ENCODE measurements around the gene PPP1CA.

PPP1CA gene

DNA sequence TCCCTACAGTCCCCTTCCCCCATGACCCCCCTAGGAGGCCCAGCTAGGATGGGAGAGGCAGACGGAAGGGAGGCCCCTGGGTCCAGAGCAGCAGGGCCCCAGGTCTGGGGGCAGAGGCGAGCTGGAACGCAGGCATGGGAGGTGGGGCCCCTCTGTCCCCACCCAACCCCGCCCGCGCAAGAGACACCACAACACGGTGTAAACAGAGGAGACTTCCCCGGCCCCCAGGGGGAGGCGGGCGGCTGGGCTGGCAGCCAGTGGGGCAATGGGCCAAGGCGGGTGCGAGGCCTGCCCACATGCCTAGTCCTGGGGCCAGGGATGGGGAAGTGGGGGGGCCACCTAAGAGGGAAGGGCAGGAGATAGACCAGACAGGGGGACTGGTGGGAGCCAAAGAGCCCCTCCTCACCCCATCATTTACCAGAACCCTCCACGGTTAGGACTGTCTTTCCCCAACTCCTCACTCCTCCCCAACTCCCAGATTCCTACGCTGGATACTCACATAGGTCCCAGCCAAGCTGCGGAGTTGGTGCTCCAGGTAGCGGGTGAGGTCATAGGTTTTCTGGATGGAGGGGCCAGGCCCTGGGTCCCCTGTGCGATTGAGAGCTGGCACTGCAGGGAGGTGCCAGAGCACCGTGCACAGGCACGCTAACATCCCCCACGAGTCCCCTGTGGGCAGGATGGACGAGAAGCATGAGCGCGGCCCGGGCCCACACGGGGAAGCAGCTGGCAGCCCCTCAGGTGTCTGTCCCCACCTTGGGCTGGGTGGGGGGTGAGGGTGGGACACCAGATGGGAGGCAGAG lies 34.5 kb downstream of the PPP1CA start:
- no peak for DNase-seq

DNA sequence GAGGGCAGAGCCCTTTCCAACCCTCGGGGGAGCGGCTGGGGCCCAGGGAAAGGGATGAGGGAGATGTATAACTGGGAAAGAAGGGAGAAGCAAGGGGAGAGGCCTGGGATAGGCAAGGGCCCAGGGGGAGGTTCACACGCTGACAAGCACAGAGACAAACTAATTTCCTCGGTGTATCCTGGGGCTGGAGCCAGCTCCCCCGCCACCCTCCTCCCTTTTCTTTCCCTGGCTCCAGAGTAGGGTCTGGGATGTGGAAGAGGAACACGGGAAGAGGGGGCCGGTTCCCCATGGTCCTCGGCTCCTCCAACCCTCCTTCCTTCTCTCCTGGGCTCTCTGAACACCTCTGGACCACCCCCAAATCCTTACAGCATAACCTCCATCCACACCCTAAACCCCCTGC lies 35.1 kb downstream of the PPP1CA start:
- no peaks in the 10 kb centered on the region for H3K27me3 ChIP-seq (ENCODE audit: insufficient read depth, low read depth, severe bottlenecking)
- no peaks in the 10 kb centered on the region for H3K9me3 ChIP-seq (ENCODE audit: severe bottlenecking)
- no peaks in the 10 kb centered on the region for H3K36me3 ChIP-seq
- no peak for TF ChIP-seq CTCF (IDR thresholded peaks at IDR 0.05; ENCODE audit: low read depth, low read length)
- H3K27ac ChIP-seq: no peak overlapping the region
- no peak for DNase-seq
- no peak overlapping the region for H3K4me3 ChIP-seq (ENCODE audit: low read depth, low read length)

More for the DNA sequence above, 34.5 kb downstream of the PPP1CA start:
- Histone ChIP-seq H3K36me3 (no peaks in the 10 kb centered on the region), H3K27ac (no peak overlapping the region), H3K4me3 (ENCODE audit: low read depth, low read length) (no peak overlapping the region), H3K9me3 (ENCODE audit: severe bottlenecking) (no peaks in the 10 kb centered on the region), H3K27me3 (ENCODE audit: insufficient read depth, low read depth, severe bottlenecking) (no peaks in the 10 kb centered on the region)
- no peak for TF ChIP-seq CTCF (IDR thresholded peaks at IDR 0.05; ENCODE audit: low read depth, low read length)

DNA sequence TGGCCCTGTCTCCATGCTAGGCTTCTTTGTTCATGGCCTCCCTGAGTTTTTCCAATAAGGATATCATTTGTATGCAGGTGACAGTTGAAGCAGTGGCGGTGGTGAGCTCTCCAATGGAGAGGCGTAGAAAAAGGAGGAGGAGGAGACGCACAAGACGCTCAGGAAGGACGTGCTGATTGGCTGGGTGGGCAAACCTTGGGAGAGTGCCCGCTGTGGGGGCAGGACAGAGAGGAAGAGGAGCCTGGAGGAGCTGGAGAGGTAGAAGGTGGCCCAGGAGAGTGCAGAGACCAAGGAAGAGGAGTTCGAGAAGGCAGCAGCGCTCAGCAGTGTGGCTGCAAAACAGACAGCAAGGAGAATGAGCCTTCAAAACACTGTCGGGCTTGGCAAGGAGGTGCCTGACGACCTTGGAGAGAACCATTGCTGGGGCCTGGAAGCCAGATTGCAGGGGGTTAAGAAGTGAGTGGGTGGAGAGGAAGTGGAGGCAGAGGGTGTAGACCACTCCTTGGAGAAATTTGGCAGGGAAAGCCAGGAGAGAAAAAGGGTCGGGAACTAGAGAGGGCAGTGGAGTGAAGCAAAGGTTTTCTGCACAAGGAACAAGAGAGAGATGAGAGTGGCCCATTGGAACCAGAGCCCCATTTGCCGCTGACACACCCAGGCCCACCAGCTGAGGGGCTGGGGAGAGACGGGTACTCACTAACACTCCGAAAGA lies 35.8 kb downstream of the PPP1CA start:
- Histone ChIP-seq H3K36me3 (no peaks in the 10 kb centered on the region), H3K27me3 (ENCODE audit: insufficient read depth, low read depth, severe bottlenecking) (no peaks in the 10 kb centered on the region), H3K27ac (no peak overlapping the region), H3K9me3 (ENCODE audit: severe bottlenecking) (no peaks in the 10 kb centered on the region), H3K4me3 (ENCODE audit: low read depth, low read length) (no peak overlapping the region)
- no peak for TF ChIP-seq CTCF (IDR thresholded peaks at IDR 0.05; ENCODE audit: low read depth, low read length)
- DNase-seq: no peak

DNA sequence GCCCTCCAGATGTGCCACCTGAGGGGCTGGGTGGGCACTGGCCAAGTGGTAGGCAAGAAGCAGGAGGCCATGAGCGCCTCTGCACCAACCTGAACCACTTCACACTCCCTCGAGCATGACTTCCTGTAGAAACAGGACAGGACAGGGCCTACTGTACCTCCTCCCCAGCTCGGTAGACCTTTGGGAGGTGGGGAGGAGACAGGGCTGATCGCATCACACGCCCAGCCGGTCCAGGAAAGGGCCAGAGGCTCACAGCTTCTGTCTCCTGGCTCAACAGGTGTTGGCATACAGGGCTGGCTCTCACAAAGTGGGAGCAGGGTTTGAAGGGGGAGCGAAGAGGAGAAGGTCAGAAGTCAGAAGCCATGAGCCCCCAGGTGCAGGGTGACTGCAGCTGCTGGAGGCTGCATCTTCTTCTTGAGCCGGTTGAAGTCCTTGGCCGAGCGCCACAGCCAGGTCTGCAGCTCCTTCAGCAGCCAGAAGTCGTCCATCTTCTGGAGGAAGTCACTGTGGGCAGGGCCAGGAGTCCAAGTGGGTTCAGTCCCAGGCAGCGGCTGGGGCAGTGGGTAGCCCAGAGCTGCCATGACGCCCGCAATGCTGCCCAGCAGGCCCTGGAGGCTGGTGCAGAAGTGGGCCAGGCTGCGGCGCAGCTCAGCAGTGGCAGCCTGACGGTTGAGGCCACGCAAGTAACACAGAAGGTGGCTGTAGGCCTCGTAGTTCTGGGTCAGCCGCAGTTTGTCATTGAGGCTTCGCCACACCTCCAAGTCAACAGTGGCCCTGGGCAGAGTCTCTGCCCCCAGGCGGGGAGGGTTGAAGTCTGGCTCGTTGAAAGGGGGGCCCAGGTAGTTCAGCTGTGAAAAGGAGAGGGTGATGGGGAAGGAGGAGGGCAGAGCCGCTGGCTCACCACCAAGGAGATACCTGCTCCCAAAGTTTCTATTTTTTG lies 36.6 kb downstream of the PPP1CA start:
- Histone ChIP-seq H3K27me3 (ENCODE audit: insufficient read depth, low read depth, severe bottlenecking) (no peaks in the 10 kb centered on the region), H3K27ac (no peak overlapping the region)
- no peak for TF ChIP-seq CTCF (IDR thresholded peaks at IDR 0.05; ENCODE audit: low read depth, low read length)

GRCh38 chr11:67364169-67364568 lies 37.5 kb downstream of the PPP1CA start:
- Histone ChIP-seq H3K27ac (no peak overlapping the region), H3K27me3 (ENCODE audit: insufficient read depth, low read depth, severe bottlenecking) (no peaks in the 10 kb centered on the region), H3K36me3 (no peaks in the 10 kb centered on the region), H3K9me3 (ENCODE audit: severe bottlenecking) (no peaks in the 10 kb centered on the region), H3K4me3 (ENCODE audit: low read depth, low read length) (no peak overlapping the region)
- no peak for TF ChIP-seq CTCF (IDR thresholded peaks at IDR 0.05; ENCODE audit: low read depth, low read length)
- DNase-seq: no peak

More for the DNA sequence above, 36.6 kb downstream of the PPP1CA start:
- no peaks in the 10 kb centered on the region for H3K36me3 ChIP-seq
- no peak for DNase-seq
- H3K4me3 ChIP-seq (ENCODE audit: low read depth, low read length): no peak overlapping the region
- H3K9me3 ChIP-seq (ENCODE audit: severe bottlenecking): no peaks in the 10 kb centered on the region

Measured in WERI-Rb-1 (cell line).